SIG-M5 treated with dmso at 0.1 percent for 504 hours (cell line): ENCODE data around the gene CDC42BPG.
A peak's percentile ranks its signal among the peaks of the same experiment; 100 is the strongest.
"Not testable (repeated sequence)": the region's sequence is repeated elsewhere in the genome, so short reads cannot be mapped to it uniquely, and the experiment has no call there.

ENCODE experiments used
- DNase-seq: peaks from one replicate; lab custom pipeline; 2025; ENCODE audit not compliant: unreplicated experiment; lab: John Stamatoyannopoulos, UW

CDC42BPG gene

GRCh38 chr11:64852804-64853509 lies 8.5 kb upstream of the CDC42BPG start:
- DNase-seq = no peak

- no peak for DNase-seq
Measured at GRCh38 chr11:64851831-64852351, 7.4 kb upstream of the CDC42BPG start.

- DNase-seq = no peak
Measured at GRCh38 chr11:64850979-64851567, 6.6 kb upstream of the CDC42BPG start.

GRCh38 chr11:64849598-64850356 lies 5.3 kb upstream of the CDC42BPG start:
- no peak for DNase-seq

- DNase-seq = no peak
Measured at GRCh38 chr11:64848826-64849597, 4.6 kb upstream of the CDC42BPG start.

- DNase-seq = no peak
Measured at GRCh38 chr11:64848214-64848825, 3.9 kb upstream of the CDC42BPG start.

GRCh38 chr11:64846998-64847666 lies 2.7 kb upstream of the CDC42BPG start:
- peak; percentile 84 for DNase-seq

- not testable (repeated sequence) for DNase-seq
Measured at GRCh38 chr11:64845776-64846129, 1.3 kb upstream of the CDC42BPG start.

- no peak for DNase-seq
Measured at GRCh38 chr11:64845129-64845775, 799 bp upstream of the CDC42BPG start.

GRCh38 chr11:64843686-64844329 lies 645 bp downstream of the CDC42BPG start:
- DNase-seq = no peak

- no peak for DNase-seq
Measured at GRCh38 chr11:64842851-64843685, 1.4 kb downstream of the CDC42BPG start.

GRCh38 chr11:64842366-64842759 lies 2.1 kb downstream of the CDC42BPG start:
- DNase-seq = no peak

- no peak for DNase-seq
Measured at GRCh38 chr11:64841592-64842365, 2.7 kb downstream of the CDC42BPG start.

- DNase-seq = no peak
Measured at GRCh38 chr11:64839887-64840782, 4.3 kb downstream of the CDC42BPG start.

GRCh38 chr11:64839335-64839734 lies 5.1 kb downstream of the CDC42BPG start:
- DNase-seq = no peak

GRCh38 chr11:64838600-64839334 lies 5.7 kb downstream of the CDC42BPG start:
- no peak for DNase-seq
